MM.1S (cell line): ENCODE data around the gene SPAG16.
"Not testable (repeated sequence)": the region's sequence is repeated elsewhere in the genome, so short reads cannot be mapped to it uniquely, and the experiment has no call there.

Experiments
- DNase-seq: peaks from one replicate; pipeline ENCODE4 v3.0.0-alpha.2; 2015
- H2AFZ ChIP-seq: fragments of 300-600 bp; sonication (generic); 2 replicates; pipeline ENCODE4 v1.6.0; 2016; ENCODE audit warnings: antibody characterized with exemption, low read length
- H3F3A ChIP-seq: fragments of 300-600 bp; sonication (generic); 2 replicates; pipeline ENCODE4 v1.6.1; 2016; ENCODE audit warnings: mild to moderate bottlenecking, antibody characterized with exemption, low read length, moderate library complexity, mixed read lengths; ENCODE audit not compliant: insufficient read depth
- H3K27ac ChIP-seq: fragments of 300-600 bp; sonication (generic); 2 replicates; pipeline ENCODE4 v1.5.1; 2016; ENCODE audit warnings: mild to moderate bottlenecking, low read length
- H3K27me3 ChIP-seq: fragments of 300-600 bp; sonication (generic); replicated peaks from 2 replicates; pipeline ENCODE4 v1.6.0; 2016; ENCODE audit warnings: low read length; ENCODE audit not compliant: insufficient read depth
- H3K36me3 ChIP-seq: fragments of 300-600 bp; sonication (generic); replicated peaks from 2 replicates; pipeline ENCODE4 v1.6.1; 2016; ENCODE audit warnings: mild to moderate bottlenecking, low read length, mixed read lengths; ENCODE audit not compliant: insufficient read depth
- H3K4me1 ChIP-seq: fragments of 300-600 bp; sonication (generic); 2 replicates; pipeline ENCODE4 v1.6.1; 2016; ENCODE audit warnings: low read length, mixed read lengths
- H3K4me2 ChIP-seq: fragments of 300-600 bp; sonication (generic); 2 replicates; pipeline ENCODE4 v1.6.0; 2016; ENCODE audit warnings: low read depth, low read length
- H3K4me3 ChIP-seq: fragments of 300-600 bp; sonication (generic); 2 replicates; pipeline ENCODE4 v1.5.1; 2016; ENCODE audit warnings: low read length, mixed read lengths
- H3K79me2 ChIP-seq: fragments of 300-600 bp; sonication (generic); 2 replicates; pipeline ENCODE4 v1.6.1; 2016; ENCODE audit warnings: mixed run types, low read length, mixed read lengths
- H3K9ac ChIP-seq: fragments of 300-600 bp; sonication (generic); 2 replicates; pipeline ENCODE4 v1.6.1; 2016; ENCODE audit warnings: low read length, mixed read lengths
- H3K9me2 ChIP-seq: fragments of 300-600 bp; sonication (generic); replicated peaks from 2 replicates; pipeline ENCODE4 v1.6.1; 2016; ENCODE audit warnings: mild to moderate bottlenecking, low read length, mixed read lengths; ENCODE audit not compliant: insufficient read depth
- H3K9me3 ChIP-seq: fragments of 300-600 bp; sonication (generic); replicated peaks from 2 replicates; pipeline ENCODE4 v1.6.1; 2016; ENCODE audit warnings: mild to moderate bottlenecking, low read length, mixed read lengths; ENCODE audit not compliant: insufficient read depth
- H4K20me1 ChIP-seq: fragments of 300-600 bp; sonication (generic); 2 replicates; pipeline ENCODE4 v1.6.1; 2016; ENCODE audit warnings: mild to moderate bottlenecking, low read length, moderate library complexity, mixed read lengths; ENCODE audit not compliant: insufficient read depth
- CTCF ChIP-seq: fragments of 300-600 bp; sonication (generic); IDR thresholded peaks from 2 replicates; pipeline ENCODE4 v1.5.1; 2016; ENCODE audit warnings: antibody characterized with exemption, low read length, mixed read lengths
- EZH2 ChIP-seq: fragments of 300-600 bp; sonication (generic); optimal IDR thresholded peaks from 2 replicates; pipeline ENCODE3; 2017; ENCODE audit warnings: low read depth, mild to moderate bottlenecking, antibody characterized with exemption, low read length, mixed read lengths
- EZH2phosphoT487 ChIP-seq: fragments of 300-600 bp; sonication (generic); IDR thresholded peaks from 2 replicates; pipeline ENCODE4 v1.6.1; 2018; ENCODE audit warnings: antibody characterized with exemption, low read length

The SPAG16 gene

GRCh38 chr2:213995400-213996105 lies 711.3 kb downstream of the SPAG16 start:
- H3K9me3 ChIP-seq: no peaks in the 10 kb centered on the region; the same call in 1 of the 2 replicates
- H3K79me2 ChIP-seq: no peaks in the 10 kb centered on the region
- H3K27ac ChIP-seq: no peak overlapping the region
- H3K27me3 ChIP-seq: no peaks in the 10 kb centered on the region
- H3K9ac ChIP-seq: no peak overlapping the region
- H3K4me3 ChIP-seq: no peak overlapping the region
- H3K9me2 ChIP-seq: no peaks in the 10 kb centered on the region
- DNase-seq: no peak
- H3F3A ChIP-seq: no peaks in the 10 kb centered on the region
- no peak overlapping the region for H3K4me2 ChIP-seq
- no peaks in the 10 kb centered on the region for H3K36me3 ChIP-seq
- no peaks in the 10 kb centered on the region for H4K20me1 ChIP-seq
- H2AFZ ChIP-seq: no peak overlapping the region
- TF ChIP-seq EZH2 (no peak), CTCF (no peak), EZH2phosphoT487 (no peak)
- no peaks in the 10 kb centered on the region for H3K4me1 ChIP-seq

DNA sequence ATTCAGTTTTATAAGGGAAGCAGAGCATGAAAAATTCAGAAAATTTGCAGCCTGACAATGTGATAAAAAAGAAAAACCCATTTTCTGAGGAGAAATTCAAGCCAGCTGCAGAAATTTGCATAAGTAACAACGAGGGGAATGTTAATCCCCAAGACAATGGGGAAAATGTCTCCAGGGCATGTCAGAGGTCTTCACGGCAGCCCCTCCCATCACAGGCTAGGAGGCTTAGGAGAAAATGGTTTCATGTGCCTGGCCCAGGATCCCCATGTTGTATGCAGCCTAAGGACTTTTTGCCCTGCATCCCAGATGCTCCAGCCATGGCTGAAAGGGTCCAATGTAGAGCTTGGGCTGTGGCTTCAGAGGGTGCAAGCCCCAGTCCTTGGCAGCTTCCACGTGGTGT lies 714.7 kb downstream of the SPAG16 start:
- not testable (repeated sequence) for H3F3A ChIP-seq, H4K20me1 ChIP-seq, H3K4me2 ChIP-seq, H3K27me3 ChIP-seq, H3K9me2 ChIP-seq, H3K9me3 ChIP-seq, H3K4me3 ChIP-seq, H3K4me1 ChIP-seq, H2AFZ ChIP-seq, H3K36me3 ChIP-seq, H3K27ac ChIP-seq, H3K9ac ChIP-seq, H3K79me2 ChIP-seq, DNase-seq

GRCh38 chr2:214004463-214004862 lies 720.2 kb downstream of the SPAG16 start:
- Histone ChIP-seq H3K4me3 (no peak overlapping the region), H3K9me3 (no peaks in the 10 kb centered on the region; the same call in 1 of the 2 replicates), H3K4me2 (no peak overlapping the region), H3F3A (no peaks in the 10 kb centered on the region), H2AFZ (no peak overlapping the region), H3K27ac (no peak overlapping the region), H3K79me2 (no peaks in the 10 kb centered on the region), H3K9ac (no peak overlapping the region), H3K9me2 (no peaks in the 10 kb centered on the region), H3K27me3 (no peaks in the 10 kb centered on the region), H3K4me1 (no peaks in the 10 kb centered on the region), H3K36me3 (no peaks in the 10 kb centered on the region), H4K20me1 (no peaks in the 10 kb centered on the region)
- TF ChIP-seq EZH2phosphoT487 (no peak), CTCF (no peak), EZH2 (no peak)
- no peak for DNase-seq

DNA sequence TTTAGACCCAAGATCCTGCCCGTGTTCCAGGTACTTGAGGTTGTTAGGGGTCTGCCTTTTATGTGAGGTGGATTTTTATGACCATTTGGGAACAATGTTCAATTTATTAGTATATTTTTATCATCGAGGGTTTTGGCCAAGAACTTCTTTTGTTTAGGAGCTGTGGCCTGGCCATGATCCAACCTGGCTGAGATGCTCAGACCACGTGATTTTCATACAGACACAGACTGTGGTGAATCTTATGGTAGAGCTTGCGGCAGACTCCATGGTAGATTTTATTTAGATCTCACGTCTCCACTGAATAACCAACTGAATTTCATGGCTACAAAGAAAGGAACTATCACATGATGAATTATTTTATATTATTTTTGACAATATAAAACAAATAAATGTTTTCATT lies 721.1 kb downstream of the SPAG16 start:
- Histone ChIP-seq H2AFZ (no peak overlapping the region), H4K20me1 (no peaks in the 10 kb centered on the region), H3K9me2 (no peaks in the 10 kb centered on the region), H3K4me3 (no peak overlapping the region), H3K9ac (no peak overlapping the region), H3K27ac (no peak overlapping the region), H3K79me2 (no peaks in the 10 kb centered on the region), H3K4me1 (no peaks in the 10 kb centered on the region), H3F3A (no peaks in the 10 kb centered on the region), H3K4me2 (no peak overlapping the region), H3K27me3 (no peaks in the 10 kb centered on the region), H3K36me3 (no peaks in the 10 kb centered on the region), H3K9me3 (no peaks in the 10 kb centered on the region; the same call in 1 of the 2 replicates)
- DNase-seq: no peak
- TF ChIP-seq CTCF (no peak), EZH2phosphoT487 (no peak), EZH2 (no peak)
